A549 (cell line): Measurements from ENCODE around the gene GRK2. TPM values are rescaled to one million over a fixed set of nuclear protein-coding genes. Genes with fewer than 3 reads are reported as not detected.

Experiments used
- ATAC-seq, 2 experiments: fragments of 200-7000 bp in 1 of 2; fragments of >200 bp in 1 of 2; cut with Nextera tagmentation in 1 of 2; cut with Tn5 transposase in 1 of 2; 3 replicates each; pipeline versions ENCODE4 v1.8.0 to v1.9.1; 2018 to 2020; ENCODE audit warnings: mild to moderate bottlenecking in 1 of 2, moderate library complexity in 1 of 2
- CTCF ChIA-PET: fragments of 300-600 bp; sonication (Branson Sonifier 250); formaldehyde crosslinking; extraction: SDS; loops from one replicate; lab custom pipeline; 2021; ENCODE audit warnings: antibody characterized with exemption, inconsistent platforms; lab: Yijun Ruan, JAX
- POLR2A ChIA-PET: fragments of 350-600 bp; formaldehyde crosslinking; extraction: SDS; loops from one replicate; lab custom pipeline; 2021; ENCODE audit warnings: antibody characterized with exemption, inconsistent platforms; lab: Yijun Ruan, JAX
- DNase-seq, 2 experiments: peaks; one replicate each; pipeline versions ENCODE4 v3.0.0 to v3.0.0-alpha.2; 2011 to 2016; ENCODE audit warnings: low read depth in 1 of 2, low spot score in 1 of 2
- FAIRE-seq: peaks from 2 replicates; lab custom pipeline; 2011; peaks lifted over from hg19 to GRCh38; lab: Jason Lieb, UNC
- H3K27ac ChIP-seq, 2 experiments: fragments of >200 bp; sonication (Bioruptor Twin); formaldehyde crosslinking; 3 replicates each; pipeline ENCODE4 v1.5.1; 2016 to 2017
- H3K4me1 ChIP-seq: fragments of >200 bp; sonication (Bioruptor Twin); formaldehyde crosslinking; 3 replicates; pipeline ENCODE4 v1.6.1; 2016
- H3K4me2 ChIP-seq: fragments of >200 bp; sonication (Bioruptor Twin); formaldehyde crosslinking; 3 replicates; pipeline ENCODE4 v1.6.1; 2016
- H3K4me3 ChIP-seq: fragments of >200 bp; sonication (Bioruptor Twin); formaldehyde crosslinking; 3 replicates; pipeline ENCODE4 v1.5.1; 2016
- H3K9me3 ChIP-seq: fragments of >200 bp; sonication (Bioruptor Twin); formaldehyde crosslinking; 3 replicates; pipeline ENCODE4 v1.6.1; 2016
- CHD4 ChIP-seq: fragments of 200-600 bp; sonication (generic); IDR thresholded peaks from 2 replicates; pipeline ENCODE4 v1.6.1; 2016; ENCODE audit warnings: antibody characterized with exemption, mild to moderate bottlenecking, borderline replicate concordance
- FOSB ChIP-seq: fragments of 250-450 bp; sonication (Bioruptor Pico); IDR thresholded peaks from 2 replicates; pipeline ENCODE4 v1.5.0; 2020; ENCODE audit warnings: mild to moderate bottlenecking, moderate library complexity
- FOXS1 ChIP-seq: fragments of 250-450 bp; sonication (Bioruptor Pico); IDR thresholded peaks from 2 replicates; pipeline ENCODE4 v1.5.0; 2020; ENCODE audit warnings: mild to moderate bottlenecking, moderate library complexity
- HOXB13 ChIP-seq: fragments of 250-450 bp; sonication (Bioruptor Pico); IDR thresholded peaks from 2 replicates; pipeline ENCODE4 v1.5.0; 2020; ENCODE audit warnings: low read depth, mild to moderate bottlenecking, moderate library complexity
- JUN ChIP-seq, 2 experiments: fragments of >200 bp; sonication (Bioruptor Twin); formaldehyde crosslinking; IDR thresholded peaks; 2 replicates in 1 of 2; 3 replicates in 1 of 2; pipeline ENCODE4 v1.6.1; 2016 to 2017
- JUNB ChIP-seq: fragments of >200 bp; sonication (Bioruptor Twin); formaldehyde crosslinking; IDR thresholded peaks from 2 replicates; pipeline ENCODE4 v1.6.1; 2016
- KDM5A ChIP-seq: fragments of 200-600 bp; sonication (generic); IDR thresholded peaks from 2 replicates; pipeline ENCODE4 v1.6.1; 2016; ENCODE audit warnings: antibody characterized with exemption, mild to moderate bottlenecking
- MAZ ChIP-seq: fragments of 150-350 bp; IDR thresholded peaks from 2 replicates; pipeline ENCODE4 v1.6.1; 2014; ENCODE audit warnings: antibody characterized with exemption, low read depth, low read length, borderline replicate concordance
- MYC ChIP-seq: IDR thresholded peaks from 2 replicates; pipeline ENCODE4 v1.6.1; 2012; ENCODE audit warnings: mild to moderate bottlenecking, inconsistent platforms, low read length, improper control_type of control experiment, borderline replicate concordance
- NPAS2 ChIP-seq: fragments of 250-450 bp; sonication (Bioruptor Pico); IDR thresholded peaks from 2 replicates; pipeline ENCODE4 v1.8.0; 2022; ENCODE audit warnings: mild to moderate bottlenecking, moderate library complexity, borderline replicate concordance
- PHF8 ChIP-seq: fragments of 200-600 bp; sonication (generic); IDR thresholded peaks from 2 replicates; pipeline ENCODE4 v1.6.1; 2016; ENCODE audit warnings: low read depth, mild to moderate bottlenecking, antibody characterized with exemption, moderate library complexity, borderline replicate concordance
- RCOR1 ChIP-seq: fragments of 150-350 bp; IDR thresholded peaks from 2 replicates; pipeline ENCODE4 v1.6.1; 2014; ENCODE audit warnings: antibody characterized with exemption, low read length, low read depth
- SMC3 ChIP-seq: fragments of >200 bp; sonication (Bioruptor Twin); formaldehyde crosslinking; IDR thresholded peaks from 3 replicates; pipeline ENCODE4 v1.6.1; 2018; ENCODE audit warnings: inconsistent platforms
- ZNF302 ChIP-seq: fragments of 250-450 bp; sonication (Bioruptor Pico); IDR thresholded peaks from 2 replicates; pipeline ENCODE4 v1.9.0; 2021; ENCODE audit warnings: inconsistent platforms, mild to moderate bottlenecking, moderate library complexity
- ZSCAN20 ChIP-seq: fragments of 250-450 bp; sonication (Bioruptor Pico); IDR thresholded peaks from 2 replicates; pipeline ENCODE4 v1.8.0; 2022; ENCODE audit warnings: mild to moderate bottlenecking, moderate library complexity
- WGBS: methylation state at CpG from one replicate; pipeline ENCODE4 v1.1.6; 2017; ENCODE audit errors: missing lambda C conversion rate; 5-methylcytosine and 5-hydroxymethylcytosine counted together
- polyA plus RNA-seq, 4 experiments: library from polyadenylated mRNA; depleted of rRNA in 3 of 4; stranded (reverse); fragments of >200 nt; fragmentation: RNase III in 1 of 4; extraction: RNeasy Plus Mini Kit Qiagen cat#74134 plus additional on column Dnase treatment in 1 of 4; gene quantifications; 2 replicates in 3 of 4; 3 replicates in 1 of 4; pipeline ENCODE4 v1.2.3, GENCODE V29; 2011 to 2017
- TF ChIP-seq, protein P1 (sequence below): fragments of >200 bp; sonication (Bioruptor Twin); formaldehyde crosslinking; IDR thresholded peaks from 2 replicates; pipeline ENCODE4 v1.6.1; 2016
- TF ChIP-seq, protein P2 (sequence below): fragments of 200-600 bp; sonication (generic); IDR thresholded peaks from 2 replicates; pipeline ENCODE4 v1.6.1; 2016; ENCODE audit warnings: antibody characterized with exemption, mild to moderate bottlenecking, moderate library complexity
- TF ChIP-seq, protein P3 (sequence below): IDR thresholded peaks from 2 replicates; pipeline ENCODE4 v1.6.1; 2012
- TF ChIP-seq, protein P4 (sequence below): fragments of 250-450 bp; sonication (Bioruptor Pico); IDR thresholded peaks from 2 replicates; pipeline ENCODE4 v1.5.0; 2021; ENCODE audit warnings: mild to moderate bottlenecking, moderate library complexity, borderline replicate concordance
- TF ChIP-seq, protein P5 (sequence below): fragments of 450-650 bp; IDR thresholded peaks from 2 replicates; pipeline ENCODE4 v1.6.1; 2014; ENCODE audit warnings: antibody characterized with exemption

The GRK2 gene
- polyA plus RNA-seq, 2 of the 4 experiments (the other 2 are of a cell fraction), result 20.5 to 29.7 TPM

DNA sequence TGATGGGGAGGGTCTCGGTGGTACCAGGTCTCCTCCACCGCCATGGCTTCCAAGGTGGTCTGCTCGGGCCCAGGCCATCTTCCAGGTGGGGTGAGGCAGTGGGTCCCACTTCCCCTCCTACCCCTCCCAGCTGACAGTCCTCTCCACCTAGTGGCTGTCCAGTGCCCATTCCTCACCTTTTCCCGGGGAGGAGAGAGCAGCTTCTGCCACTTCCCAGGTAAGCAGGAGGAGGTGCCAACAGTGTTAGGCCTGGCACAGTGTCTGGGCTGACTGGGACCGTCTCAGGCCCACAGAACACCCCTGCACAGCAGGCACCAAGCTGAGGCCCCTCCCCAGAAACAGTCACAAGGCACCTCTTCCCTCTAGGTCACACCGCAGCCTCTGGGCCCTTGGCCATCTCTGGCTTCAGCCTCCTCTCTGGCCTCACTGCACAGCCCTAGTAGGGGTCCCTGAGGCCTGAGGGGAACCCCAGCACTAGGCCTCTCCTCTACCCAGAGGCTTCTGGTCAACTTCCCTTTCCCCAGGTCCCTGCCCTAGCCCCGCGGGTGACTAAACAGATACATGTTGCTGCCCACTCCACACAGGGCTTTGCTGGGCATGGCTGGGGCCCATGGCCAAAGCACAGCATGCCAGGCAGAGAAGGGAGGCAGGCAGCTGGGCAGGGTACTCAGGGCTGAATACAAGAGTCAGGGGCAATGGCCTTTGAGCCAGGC lies 20.5 kb downstream of the GRK2 start:
- ATAC-seq (no peak), DNase-seq (no peak), FAIRE-seq (no peak)
- POLR2A ChIA-PET, result interaction anchor here (1.0 kb wide), 1 partner anchor 20 kb away, joined by 3 read pairs; the partner anchor contains the start of gene GRK2
- no peaks in the 10 kb centered on the region for H3K9me3 ChIP-seq
- CTCF ChIA-PET, result interaction anchor here (0.7 to 1.2 kb wide), 5 partner anchors 20 to 233 kb away, joined by 3 to 4 read pairs (median 4); no protein-coding TSS in a partner anchor
- WGBS, result 81% methylated on average over 6 of the region's 8 CpGs
- H3K4me2 ChIP-seq, result no peak overlapping the region
- peak overlapping the region in 1 of 2 experiments; percentile 98; a peak in 3 of 6 replicates for H3K27ac ChIP-seq
- TF ChIP-seq JUN (IDR thresholded peaks at IDR 0.05) (0 out of 5 replicates have a peak, but pooled peaks of 1 of the 2 experiments have one; percentile 22), NPAS2 (CRISPR knock-in tag) (no peak)
- H3K4me3 ChIP-seq, result no peak overlapping the region
- peaks cover 19% of the 10 kb centered on the region for H3K4me1 ChIP-seq

DNA sequence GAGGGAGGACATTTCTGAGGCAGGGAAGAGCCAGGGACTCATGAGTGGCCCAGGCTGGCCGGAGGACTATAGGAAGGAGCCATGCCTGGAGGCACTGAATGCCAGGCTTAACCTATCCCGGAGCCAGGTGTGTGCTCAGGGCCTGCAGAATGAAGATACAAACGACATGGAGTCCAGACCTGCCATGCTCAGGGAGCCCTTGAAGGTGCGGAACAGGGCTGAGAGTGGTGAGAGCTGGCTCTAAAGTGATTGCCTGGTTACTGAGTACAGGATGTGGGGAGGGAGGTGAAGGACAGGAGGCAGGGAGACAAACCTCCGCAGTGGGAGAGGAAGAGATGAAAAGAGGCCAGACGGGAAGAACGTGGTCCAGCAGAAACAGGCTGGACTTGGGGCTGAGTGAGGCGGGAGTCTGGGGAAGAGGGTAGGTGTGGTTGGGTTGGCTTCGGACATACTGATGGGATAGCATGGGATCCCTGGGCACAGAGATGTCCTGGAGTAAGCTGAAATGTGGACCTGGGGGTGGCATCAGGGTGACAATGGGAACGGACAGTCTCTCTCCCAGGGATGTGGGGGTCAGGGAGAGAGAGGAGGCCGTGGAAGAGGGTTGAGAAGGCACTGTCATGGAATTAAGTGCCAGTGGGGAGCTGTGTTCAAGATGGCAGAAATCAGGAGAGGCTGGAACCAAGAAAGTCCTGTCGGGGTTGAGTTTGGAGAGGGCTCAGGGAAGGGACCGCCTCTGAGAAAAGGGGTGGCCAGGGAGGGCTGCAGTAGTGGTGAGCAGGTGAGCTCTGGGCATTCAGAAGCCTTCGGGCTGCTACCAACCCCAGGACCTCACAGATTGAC lies 21.3 kb downstream of the GRK2 start:
- ChIA-PET POLR2A (interaction anchor here (1.0 to 2.9 kb wide), 14 partner anchors 8 to 443 kb away, joined by 3 to 13 read pairs (median 4); partner anchors contain the start of genes GRK2, KDM2A and SSH3), CTCF (interaction anchor here (0.6 to 3.4 kb wide), 11 partner anchors 8 to 233 kb away, joined by 3 to 19 read pairs (median 3); no protein-coding TSS in a partner anchor)
- Histone ChIP-seq H3K9me3 (no peaks in the 10 kb centered on the region), H3K4me2 (peak overlapping the region; percentile 68), H3K4me3 (peak overlapping the region; percentile 65), H3K27ac (peak overlapping the region; percentile 95 to 98), H3K4me1 (peaks cover 19% of the 10 kb centered on the region)
- TF ChIP-seq, protein P1, sequence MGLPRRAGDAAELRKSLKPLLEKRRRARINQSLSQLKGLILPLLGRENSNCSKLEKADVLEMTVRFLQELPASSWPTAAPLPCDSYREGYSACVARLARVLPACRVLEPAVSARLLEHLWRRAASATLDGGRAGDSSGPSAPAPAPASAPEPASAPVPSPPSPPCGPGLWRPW, result no peak
- FAIRE-seq (no peak), DNase-seq (no peak), ATAC-seq (peak in 1 of 2 experiments; percentile 1; a peak in 3 of 6 replicates)
- 91% methylated on average over 14 of the region's 14 CpGs for WGBS

DNA sequence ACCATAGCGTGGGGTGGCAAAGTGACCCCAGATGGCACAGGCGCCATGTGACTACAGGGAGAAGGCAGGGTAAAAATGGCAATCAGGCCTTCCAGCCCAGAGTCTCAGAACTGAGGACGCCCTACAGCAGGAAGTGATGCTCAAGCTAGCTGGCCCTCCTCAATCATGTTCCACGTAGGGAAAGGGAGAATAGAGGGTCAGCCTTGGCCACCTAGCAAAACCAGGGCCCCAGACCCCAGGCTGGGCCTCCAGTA lies 21.9 kb downstream of the GRK2 start:
- H3K4me2 ChIP-seq, result peak overlapping the region; percentile 68
- H3K4me1 ChIP-seq, result peaks cover 19% of the 10 kb centered on the region
- ChIA-PET CTCF (interaction anchor here (0.6 to 3.4 kb wide), 9 partner anchors 9 to 95 kb away, joined by 3 to 19 read pairs (median 3); no protein-coding TSS in a partner anchor), POLR2A (interaction anchor here (1.0 to 2.9 kb wide), 17 partner anchors 9 to 444 kb away, joined by 3 to 13 read pairs (median 4); partner anchors contain the start of genes GRK2, KDM2A and SSH3)
- ATAC-seq (peak in 1 of 2 experiments; percentile 6; a peak in 2 of 6 replicates), FAIRE-seq (no peak), DNase-seq (no peak)
- peak overlapping the region; percentile 65 for H3K4me3 ChIP-seq
- H3K27ac ChIP-seq, result peak overlapping the region; percentile 95 to 98
- WGBS, result 51% methylated on average over 4 of the region's 4 CpGs
- TF ChIP-seq SMC3, result no peak
- no peak for TF ChIP-seq MYC
- no peak for TF ChIP-seq FOSB (CRISPR knock-in tag)
- no peak for TF ChIP-seq ZSCAN20 (CRISPR knock-in tag)
- no peak for TF ChIP-seq MAZ
- TF ChIP-seq, protein P2, sequence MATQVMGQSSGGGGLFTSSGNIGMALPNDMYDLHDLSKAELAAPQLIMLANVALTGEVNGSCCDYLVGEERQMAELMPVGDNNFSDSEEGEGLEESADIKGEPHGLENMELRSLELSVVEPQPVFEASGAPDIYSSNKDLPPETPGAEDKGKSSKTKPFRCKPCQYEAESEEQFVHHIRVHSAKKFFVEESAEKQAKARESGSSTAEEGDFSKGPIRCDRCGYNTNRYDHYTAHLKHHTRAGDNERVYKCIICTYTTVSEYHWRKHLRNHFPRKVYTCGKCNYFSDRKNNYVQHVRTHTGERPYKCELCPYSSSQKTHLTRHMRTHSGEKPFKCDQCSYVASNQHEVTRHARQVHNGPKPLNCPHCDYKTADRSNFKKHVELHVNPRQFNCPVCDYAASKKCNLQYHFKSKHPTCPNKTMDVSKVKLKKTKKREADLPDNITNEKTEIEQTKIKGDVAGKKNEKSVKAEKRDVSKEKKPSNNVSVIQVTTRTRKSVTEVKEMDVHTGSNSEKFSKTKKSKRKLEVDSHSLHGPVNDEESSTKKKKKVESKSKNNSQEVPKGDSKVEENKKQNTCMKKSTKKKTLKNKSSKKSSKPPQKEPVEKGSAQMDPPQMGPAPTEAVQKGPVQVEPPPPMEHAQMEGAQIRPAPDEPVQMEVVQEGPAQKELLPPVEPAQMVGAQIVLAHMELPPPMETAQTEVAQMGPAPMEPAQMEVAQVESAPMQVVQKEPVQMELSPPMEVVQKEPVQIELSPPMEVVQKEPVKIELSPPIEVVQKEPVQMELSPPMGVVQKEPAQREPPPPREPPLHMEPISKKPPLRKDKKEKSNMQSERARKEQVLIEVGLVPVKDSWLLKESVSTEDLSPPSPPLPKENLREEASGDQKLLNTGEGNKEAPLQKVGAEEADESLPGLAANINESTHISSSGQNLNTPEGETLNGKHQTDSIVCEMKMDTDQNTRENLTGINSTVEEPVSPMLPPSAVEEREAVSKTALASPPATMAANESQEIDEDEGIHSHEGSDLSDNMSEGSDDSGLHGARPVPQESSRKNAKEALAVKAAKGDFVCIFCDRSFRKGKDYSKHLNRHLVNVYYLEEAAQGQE, result no peak
- no peak for TF ChIP-seq RCOR1
- no peak for TF ChIP-seq JUNB
- no peak for TF ChIP-seq ZNF302
- no peak for TF ChIP-seq CHD4
- TF ChIP-seq KDM5A, result no peak
- TF ChIP-seq, protein P3, sequence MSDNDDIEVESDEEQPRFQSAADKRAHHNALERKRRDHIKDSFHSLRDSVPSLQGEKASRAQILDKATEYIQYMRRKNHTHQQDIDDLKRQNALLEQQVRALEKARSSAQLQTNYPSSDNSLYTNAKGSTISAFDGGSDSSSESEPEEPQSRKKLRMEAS, result no peak
- TF ChIP-seq, protein P4, sequence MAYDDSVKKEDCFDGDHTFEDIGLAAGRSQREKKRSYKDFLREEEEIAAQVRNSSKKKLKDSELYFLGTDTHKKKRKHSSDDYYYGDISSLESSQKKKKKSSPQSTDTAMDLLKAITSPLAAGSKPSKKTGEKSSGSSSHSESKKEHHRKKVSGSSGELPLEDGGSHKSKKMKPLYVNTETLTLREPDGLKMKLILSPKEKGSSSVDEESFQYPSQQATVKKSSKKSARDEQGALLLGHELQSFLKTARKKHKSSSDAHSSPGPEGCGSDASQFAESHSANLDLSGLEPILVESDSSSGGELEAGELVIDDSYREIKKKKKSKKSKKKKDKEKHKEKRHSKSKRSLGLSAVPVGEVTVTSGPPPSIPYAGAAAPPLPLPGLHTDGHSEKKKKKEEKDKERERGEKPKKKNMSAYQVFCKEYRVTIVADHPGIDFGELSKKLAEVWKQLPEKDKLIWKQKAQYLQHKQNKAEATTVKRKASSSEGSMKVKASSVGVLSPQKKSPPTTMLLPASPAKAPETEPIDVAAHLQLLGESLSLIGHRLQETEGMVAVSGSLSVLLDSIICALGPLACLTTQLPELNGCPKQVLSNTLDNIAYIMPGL (CRISPR knock-in tag), result no peak
- TF ChIP-seq PHF8, result no peak
- TF ChIP-seq HOXB13 (CRISPR knock-in tag), result peak; percentile 69; the same call in 1 of the 2 replicates
- no peak for TF ChIP-seq FOXS1 (CRISPR knock-in tag)
- TF ChIP-seq, protein P5, sequence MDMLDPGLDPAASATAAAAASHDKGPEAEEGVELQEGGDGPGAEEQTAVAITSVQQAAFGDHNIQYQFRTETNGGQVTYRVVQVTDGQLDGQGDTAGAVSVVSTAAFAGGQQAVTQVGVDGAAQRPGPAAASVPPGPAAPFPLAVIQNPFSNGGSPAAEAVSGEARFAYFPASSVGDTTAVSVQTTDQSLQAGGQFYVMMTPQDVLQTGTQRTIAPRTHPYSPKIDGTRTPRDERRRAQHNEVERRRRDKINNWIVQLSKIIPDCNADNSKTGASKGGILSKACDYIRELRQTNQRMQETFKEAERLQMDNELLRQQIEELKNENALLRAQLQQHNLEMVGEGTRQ, result 0 out of 2 replicates have a peak, but pooled peaks have one; percentile 38
- no peaks in the 10 kb centered on the region for H3K9me3 ChIP-seq
